HG03432 (cell line): Measurements from ENCODE around the gene ACOXL.
A peak's percentile ranks its signal among the peaks of the same experiment; 100 is the strongest.

Experiments used
- ATAC-seq: cut with Tn5 transposase; IDR thresholded peaks from one replicate; pipeline ENCODE4 v1.9.1; 2021; ENCODE audit warnings: mild to moderate bottlenecking, moderate library complexity; ENCODE audit not compliant: unreplicated experiment

Gene ACOXL

DNA sequence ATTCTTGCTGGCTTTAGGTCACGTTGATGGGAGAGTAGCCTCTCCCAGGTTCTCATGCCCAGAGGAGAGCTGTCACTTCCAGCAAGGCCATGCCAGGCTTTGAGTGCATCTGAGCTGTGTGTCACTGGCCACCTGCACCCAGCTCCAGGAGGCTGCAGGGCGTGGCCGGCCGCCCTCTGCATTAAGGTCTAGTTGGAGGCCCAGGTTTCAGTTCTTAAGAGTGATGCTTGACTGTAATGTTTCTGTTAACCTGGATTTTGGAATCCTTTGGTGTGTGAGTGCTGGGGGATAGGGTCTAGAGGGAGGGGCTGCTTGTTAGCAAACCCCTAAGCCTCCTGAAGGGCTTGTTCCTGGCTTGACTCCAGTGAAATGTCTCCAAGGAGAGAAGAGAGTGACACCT lies 140.1 kb downstream of the ACOXL start:
- no peak for ATAC-seq

- ATAC-seq: peak; percentile 37
Measured at GRCh38 chr2:110873056-110873502, 140.7 kb downstream of the ACOXL start.

DNA sequence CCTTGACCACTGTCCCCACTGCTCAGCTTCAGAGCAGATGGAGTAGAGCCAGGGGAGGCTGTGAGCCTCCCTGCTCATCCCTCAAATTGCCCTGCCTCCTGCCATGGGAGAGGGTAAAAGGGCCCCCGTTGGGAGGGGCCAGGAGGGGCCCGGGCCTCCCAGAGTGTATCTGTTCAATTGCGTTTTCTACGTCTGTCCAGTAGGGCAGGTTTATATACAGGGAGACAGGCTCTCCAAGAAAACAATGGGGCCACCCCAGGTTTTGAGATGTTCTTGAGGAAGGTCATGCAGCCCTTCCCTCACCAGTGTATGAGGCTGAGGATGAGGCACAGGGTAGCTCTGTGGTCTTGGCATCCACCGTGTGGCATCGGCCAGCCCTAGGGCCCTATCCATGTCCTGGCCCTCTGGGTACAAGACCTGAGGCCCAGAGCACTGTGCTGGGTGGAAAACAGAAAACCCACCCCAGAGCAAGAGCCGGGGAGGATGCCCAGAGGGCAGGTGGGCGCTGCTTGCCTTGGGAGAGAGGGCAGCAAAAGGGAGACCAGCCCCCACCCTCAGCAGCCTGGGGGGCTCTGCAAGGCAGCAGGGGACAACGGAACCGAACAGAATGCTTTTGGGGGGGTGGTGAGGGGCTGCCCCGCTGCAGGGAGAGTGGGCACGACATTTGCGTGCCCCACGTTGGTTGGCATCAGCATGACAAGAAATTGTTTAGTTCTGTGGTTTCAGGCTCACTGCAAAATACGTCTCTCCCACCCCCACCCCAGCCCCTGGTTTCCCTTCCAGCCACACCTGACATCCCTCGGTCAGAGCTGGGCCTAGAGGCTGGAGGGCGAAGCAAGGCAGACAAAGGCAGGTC lies 141.5 kb downstream of the ACOXL start:
- ATAC-seq: no peak

GRCh38 chr2:110874453-110875383 lies 142.3 kb downstream of the ACOXL start:
- peak; percentile 66 for ATAC-seq

DNA sequence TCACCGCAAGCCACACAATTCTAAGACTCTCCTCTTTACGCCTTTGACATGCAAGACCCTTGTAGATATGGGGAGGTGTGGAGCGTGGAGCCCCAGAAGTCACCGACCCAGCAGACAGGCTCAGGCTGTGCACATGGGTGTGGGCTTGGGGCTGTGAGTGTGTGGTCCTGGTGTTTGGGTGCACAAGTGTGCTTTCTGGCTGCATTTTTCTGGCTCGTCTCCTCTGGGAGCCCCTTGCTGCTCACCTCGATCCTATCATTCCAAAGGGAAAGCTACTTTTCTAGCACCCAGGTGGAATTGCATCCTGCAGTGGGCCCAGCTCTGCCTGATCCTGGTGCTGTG lies 143.0 kb downstream of the ACOXL start:
- no peak for ATAC-seq

DNA sequence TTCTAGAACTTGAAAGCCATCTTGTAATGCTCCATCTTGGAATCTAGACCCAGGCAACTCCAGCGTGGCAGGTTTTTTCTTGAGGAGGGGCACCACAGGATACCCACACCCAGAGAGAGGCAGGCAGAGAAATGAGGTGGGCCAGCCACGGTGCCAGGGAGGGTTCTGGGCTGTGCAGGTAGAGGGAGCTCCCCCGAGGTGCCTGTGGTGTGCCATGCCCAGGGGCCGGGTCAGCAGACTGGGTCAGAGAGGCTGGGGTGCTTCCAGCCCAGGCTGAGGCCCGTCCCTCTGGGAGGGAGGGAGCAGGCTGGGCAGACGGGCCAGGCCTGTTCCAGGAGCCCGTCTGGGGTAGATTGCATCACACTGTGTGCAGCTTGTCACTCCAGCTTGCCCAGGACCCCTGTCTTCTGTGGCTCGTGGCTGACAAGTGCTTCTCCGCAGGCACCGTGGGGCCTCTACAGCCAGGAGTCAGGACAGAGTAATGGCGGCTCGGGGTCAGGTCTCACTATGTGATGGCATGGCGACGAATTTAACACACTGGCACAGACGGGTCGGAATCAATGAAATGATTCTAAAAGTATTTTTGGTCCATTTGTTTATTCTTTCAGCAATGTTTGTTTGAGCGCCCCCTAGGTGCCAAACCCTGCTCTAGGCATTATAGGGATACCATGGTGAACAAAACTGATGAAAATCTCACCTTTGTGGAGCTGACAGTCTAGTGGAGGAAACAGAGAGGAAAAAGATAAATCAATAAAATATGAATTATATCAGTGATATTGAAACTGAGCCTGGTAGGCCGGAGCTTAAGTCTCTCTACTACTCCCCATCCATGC lies 144.0 kb downstream of the ACOXL start:
- no peak for ATAC-seq

GRCh38 chr2:110877031-110877827 lies 144.9 kb downstream of the ACOXL start:
- ATAC-seq: no peak

DNA sequence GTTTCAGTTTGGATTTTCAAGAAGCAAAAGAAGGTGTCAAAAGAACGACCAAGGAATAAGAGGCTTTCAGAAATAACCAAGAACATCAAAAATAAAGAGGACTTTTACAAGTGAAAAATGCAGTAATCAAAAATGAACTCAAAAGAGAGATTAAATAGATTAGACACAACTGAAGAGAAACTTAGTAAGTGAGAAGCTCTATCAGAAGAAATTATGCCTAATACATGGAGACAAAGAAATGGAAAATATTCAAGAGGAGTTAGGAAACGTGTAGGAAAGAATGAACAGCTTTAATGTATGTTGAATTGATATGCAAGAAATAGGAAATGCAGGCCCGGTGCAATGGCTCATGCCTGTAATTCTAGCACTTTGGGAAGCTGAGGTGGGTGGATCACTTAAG lies 145.8 kb downstream of the ACOXL start:
- ATAC-seq: no peak

- ATAC-seq: peak; percentile 88
Measured at GRCh38 chr2:110881908-110882307, 149.5 kb downstream of the ACOXL start.

GRCh38 chr2:110883406-110883805 lies 151.0 kb downstream of the ACOXL start:
- no peak for ATAC-seq

DNA sequence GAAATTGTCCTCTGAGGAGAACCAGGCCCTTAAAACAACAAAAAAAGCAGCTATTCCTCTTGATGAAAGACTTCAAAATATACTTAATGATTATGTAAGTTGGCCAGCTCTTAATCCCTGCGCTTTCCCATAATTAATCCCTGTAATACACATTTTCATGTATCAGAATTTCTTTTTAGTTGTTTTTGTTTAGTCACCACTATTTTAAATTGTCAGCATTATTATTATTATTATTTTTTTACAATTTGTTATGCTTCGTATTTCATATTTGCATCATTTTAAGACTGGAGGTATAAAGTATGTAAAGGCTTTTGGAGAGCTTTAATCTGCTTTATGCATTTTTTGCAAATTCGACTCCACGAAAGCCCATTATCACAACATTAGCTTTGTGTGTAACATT lies 152.9 kb downstream of the ACOXL start:
- ATAC-seq: no peak

DNA sequence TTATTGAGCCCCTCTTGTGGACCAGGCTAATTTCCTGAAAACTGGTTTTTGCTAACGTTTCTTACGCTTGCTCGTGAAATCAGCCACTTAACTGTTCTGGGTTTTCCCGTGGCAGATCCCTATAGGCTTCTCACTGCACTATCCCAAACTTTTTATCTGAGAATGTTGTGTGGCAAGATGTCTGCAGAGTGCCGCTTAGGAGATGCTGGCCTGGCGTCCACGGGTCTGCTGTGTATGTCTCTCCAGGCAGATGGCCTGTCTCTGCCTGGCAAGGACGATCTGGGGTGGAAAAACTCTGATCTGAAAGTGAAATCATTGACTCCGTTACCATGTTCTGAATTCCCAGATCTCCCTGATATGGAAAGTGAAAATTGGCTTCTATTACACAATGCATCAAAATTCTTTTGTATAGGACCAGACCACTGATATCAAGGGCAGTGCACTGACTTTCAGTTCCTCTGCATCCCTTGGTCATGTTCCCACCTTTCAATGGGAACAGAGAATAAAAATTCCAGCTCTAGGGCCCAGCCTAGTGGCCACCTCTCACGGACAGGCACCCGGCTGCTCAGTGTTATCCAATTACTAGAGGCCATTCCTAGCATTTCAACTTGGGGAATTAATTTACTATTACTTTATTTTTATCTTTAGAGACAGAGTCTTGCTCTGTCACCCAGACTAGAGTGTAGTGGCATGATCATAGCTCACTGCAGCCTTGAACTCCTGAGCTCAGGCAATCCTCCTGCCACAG lies 154.6 kb downstream of the ACOXL start:
- ATAC-seq: no peak

DNA sequence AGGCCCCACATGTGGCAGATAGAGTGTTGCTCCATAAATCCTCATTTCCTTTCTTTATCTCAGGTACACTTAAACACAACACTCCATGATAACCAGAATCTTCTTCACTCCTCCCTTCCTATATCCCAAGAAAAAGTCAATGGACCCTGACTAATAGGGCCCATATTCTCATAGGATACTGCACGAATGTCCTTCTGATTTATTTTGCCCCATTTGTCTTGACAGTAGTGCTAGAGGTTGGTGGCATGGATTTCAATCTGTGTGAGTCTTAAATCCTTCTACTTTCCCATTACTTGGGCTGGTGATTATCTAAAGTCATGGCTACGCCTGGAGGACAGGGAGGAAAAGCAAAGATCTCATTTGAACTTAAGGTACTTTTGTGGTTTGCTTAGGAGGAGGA lies 156.0 kb downstream of the ACOXL start:
- ATAC-seq: no peak

- no peak for ATAC-seq
Measured at GRCh38 chr2:110891626-110892025, 159.3 kb downstream of the ACOXL start.

DNA sequence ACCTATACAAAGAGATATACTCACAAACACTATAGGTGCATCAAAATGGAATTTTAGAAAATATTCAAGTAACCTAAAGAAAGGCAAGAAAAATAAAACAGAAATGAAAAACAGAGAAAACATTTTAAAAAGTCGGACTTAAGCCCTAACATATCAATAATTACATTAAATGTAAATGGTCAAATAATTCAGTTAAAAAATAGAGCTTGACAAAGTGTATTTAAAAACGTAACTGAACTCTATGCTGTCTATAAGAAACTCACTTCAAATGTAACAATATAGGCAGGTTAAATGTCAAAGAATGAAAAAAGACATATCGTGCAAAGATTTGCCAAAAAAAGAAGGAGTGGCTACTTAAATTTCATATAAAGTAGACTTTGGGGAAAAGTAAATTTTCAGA lies 163.9 kb downstream of the ACOXL start:
- ATAC-seq: no peak

DNA sequence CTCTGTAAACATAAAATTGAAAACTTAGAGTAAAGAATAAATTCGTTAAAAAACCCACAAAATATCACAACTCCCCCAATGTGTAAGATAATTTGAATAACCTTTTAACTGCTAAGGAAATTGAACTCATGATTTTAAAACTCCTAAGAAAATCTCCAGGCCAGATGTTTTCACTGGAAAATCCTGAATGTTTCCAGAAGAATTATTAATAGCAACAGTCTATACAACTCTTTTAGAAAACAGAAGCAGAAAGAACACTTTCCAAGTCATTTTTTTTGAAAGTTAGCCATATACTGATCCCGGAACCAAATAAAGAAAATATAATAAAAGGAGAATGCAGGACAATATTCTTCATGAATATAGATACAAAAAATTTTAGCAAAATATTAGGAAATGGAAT lies 165.6 kb downstream of the ACOXL start:
- no peak for ATAC-seq

GRCh38 chr2:110900191-110900590 lies 167.8 kb downstream of the ACOXL start:
- ATAC-seq: no peak

GRCh38 chr2:110903548-110903947 lies 171.2 kb downstream of the ACOXL start:
- ATAC-seq: no peak

DNA sequence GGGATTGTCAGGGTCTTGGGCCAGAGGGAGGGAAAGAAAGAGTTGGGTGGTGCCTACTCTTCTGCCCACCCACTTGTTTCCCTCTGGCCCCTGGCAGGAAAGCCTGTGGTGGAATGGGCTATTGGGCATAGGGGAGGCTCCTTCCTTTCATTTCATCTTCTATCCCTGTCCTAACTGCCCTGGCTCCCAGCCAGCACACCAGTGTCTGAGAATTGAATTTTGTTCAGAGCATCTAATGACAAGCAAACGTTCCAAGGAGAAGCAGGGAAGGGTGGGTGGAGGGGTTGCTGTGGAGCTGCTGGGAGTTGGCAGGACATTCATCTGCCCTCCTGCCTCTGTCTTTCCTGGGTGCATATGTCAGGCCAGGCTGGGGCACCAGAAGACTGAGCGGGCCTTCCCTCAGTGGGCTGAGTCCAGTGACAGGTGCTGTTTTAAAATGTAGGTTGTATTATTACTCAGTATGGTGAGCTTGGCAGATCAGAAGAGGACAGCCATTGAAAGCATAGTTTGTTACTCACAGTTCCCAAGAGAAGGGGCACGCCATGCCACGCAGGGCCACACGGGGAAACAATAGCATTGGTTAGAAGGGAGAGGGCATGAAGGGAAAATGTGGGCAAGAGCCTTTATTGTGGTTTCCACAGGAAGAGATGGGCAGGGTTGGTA lies 171.9 kb downstream of the ACOXL start:
- no peak for ATAC-seq
